WTC11 (cell line): ENCODE results near the gene OPN4. TPM values are rescaled to one million over a fixed set of nuclear protein-coding genes. Genes with fewer than 3 reads are reported as not detected.

ENCODE experiments used
- ATAC-seq: fragments of 200-7000 bp; cut with Tn5 transposase; 2 replicates; pipeline ENCODE4 v1.10.0; 2021; ENCODE audit warnings: mild to moderate bottlenecking, moderate library complexity
- CTCF ChIA-PET: fragments of 300-600 bp; sonication (Branson Sonifier 250); formaldehyde crosslinking; loops from one replicate; lab custom pipeline; 2021; ENCODE audit warnings: antibody characterized with exemption; lab: Charles Lee
- POLR2A ChIA-PET: fragments of 350-600 bp; sonication (Branson Sonifier 250); formaldehyde crosslinking; loops from one replicate; lab custom pipeline; 2021; ENCODE audit warnings: antibody characterized with exemption; lab: Charles Lee
- DNase-seq: peaks from one replicate; pipeline ENCODE4 v3.0.0; 2021; ENCODE audit warnings: low spot score
- H3K27ac Mint-ChIP-seq: 2 replicates; pipeline ENCODE4 v1.8.0; 2021; ENCODE audit warnings: mixed read lengths
- H3K27me3 Mint-ChIP-seq: 2 replicates; pipeline ENCODE4 v1.8.0; 2021; ENCODE audit warnings: low read depth, mild to moderate bottlenecking, moderate library complexity, mixed read lengths
- H3K36me3 Mint-ChIP-seq: 2 replicates; pipeline ENCODE4 v1.8.0; 2021; ENCODE audit warnings: mixed read lengths
- H3K4me1 Mint-ChIP-seq: 2 replicates; pipeline ENCODE4 v1.8.0; 2022; ENCODE audit warnings: mixed read lengths
- H3K4me3 Mint-ChIP-seq: 2 replicates; pipeline ENCODE4 v1.8.0; 2021; ENCODE audit warnings: mild to moderate bottlenecking, moderate library complexity, mixed read lengths
- H3K9me3 Mint-ChIP-seq: 2 replicates; pipeline ENCODE4 v1.8.0; 2021; ENCODE audit warnings: mixed read lengths
- AFF4 ChIP-seq: sonication (generic); formaldehyde crosslinking; IDR thresholded peaks from 2 replicates; pipeline ENCODE4 v1.8.1; 2023; ENCODE audit warnings: mild to moderate bottlenecking, missing genetic modification reagents, borderline replicate concordance
- E2F1 ChIP-seq: sonication (generic); formaldehyde crosslinking; IDR thresholded peaks from 2 replicates; pipeline ENCODE4 v1.8.0; 2022; ENCODE audit warnings: mild to moderate bottlenecking, missing genetic modification reagents
- E2F5 ChIP-seq: sonication (generic); formaldehyde crosslinking; IDR thresholded peaks from 2 replicates; pipeline ENCODE4 v1.8.1; 2022; ENCODE audit warnings: mild to moderate bottlenecking, moderate library complexity, missing genetic modification reagents
- ETV6 ChIP-seq: sonication (generic); formaldehyde crosslinking; IDR thresholded peaks from 2 replicates; pipeline ENCODE4 v1.8.1; 2022; ENCODE audit warnings: mild to moderate bottlenecking, missing genetic modification reagents
- FOXP4 ChIP-seq: sonication (generic); formaldehyde crosslinking; IDR thresholded peaks from 2 replicates; pipeline ENCODE4 v1.8.0; 2022; ENCODE audit warnings: mild to moderate bottlenecking, missing genetic modification reagents
- GABPB1 ChIP-seq: sonication (generic); formaldehyde crosslinking; IDR thresholded peaks from 2 replicates; pipeline ENCODE4 v1.8.1; 2023; ENCODE audit warnings: mild to moderate bottlenecking, missing genetic modification reagents
- NFYB ChIP-seq: sonication (generic); formaldehyde crosslinking; conservative IDR thresholded peaks from 2 replicates; pipeline ENCODE4 v1.8.0; 2022; ENCODE audit warnings: low read depth, missing genetic modification reagents
- NR1H2 ChIP-seq: sonication (generic); formaldehyde crosslinking; IDR thresholded peaks from 2 replicates; pipeline ENCODE4 v1.9.0; 2021; ENCODE audit warnings: mild to moderate bottlenecking, moderate library complexity, missing genetic modification reagents
- OVOL2 ChIP-seq: fragments of 250-450 bp; sonication (Bioruptor Pico); IDR thresholded peaks from 2 replicates; pipeline ENCODE4 v1.9.0; 2021; ENCODE audit warnings: mild to moderate bottlenecking, borderline replicate concordance
- PRRX2 ChIP-seq: fragments of 250-450 bp; sonication (Bioruptor Pico); IDR thresholded peaks from 2 replicates; pipeline ENCODE4 v1.8.0; 2021; ENCODE audit warnings: mild to moderate bottlenecking
- STAT6 ChIP-seq: sonication (generic); formaldehyde crosslinking; conservative IDR thresholded peaks from 2 replicates; pipeline ENCODE4 v1.8.1; 2023; ENCODE audit warnings: mild to moderate bottlenecking, low read depth, missing genetic modification reagents, moderate library complexity
- TEAD4 ChIP-seq: sonication (generic); formaldehyde crosslinking; IDR thresholded peaks from 2 replicates; pipeline ENCODE4 v1.8.0; 2022; ENCODE audit warnings: mild to moderate bottlenecking, missing genetic modification reagents
- ZNF263 ChIP-seq: sonication (generic); formaldehyde crosslinking; IDR thresholded peaks from 2 replicates; pipeline ENCODE4 v1.8.1; 2022; ENCODE audit warnings: low read depth, mild to moderate bottlenecking, moderate library complexity, missing genetic modification reagents
- total RNA-seq: library from RNA; stranded (reverse); gene quantifications from 3 replicates; pipeline ENCODE4 v1.2.3, GENCODE V29; 2021

Gene OPN4
- total RNA-seq, 1 experiment from 2014 or later = not detected

- no peak for TF ChIP-seq E2F1
- no peak for TF ChIP-seq E2F5
- TF ChIP-seq NR1H2 (CRISPR knock-in tag) = no peak
- no peak for TF ChIP-seq PRRX2
These were observed 4.7 kb upstream of the OPN4 start (continued) for GRCh38 chr10:86649471-86650150.

- no peaks in the 10 kb centered on the region for H3K27me3 Mint-ChIP-seq
- H3K9me3 Mint-ChIP-seq = no peaks in the 10 kb centered on the region
- no peak overlapping the region for H3K4me3 Mint-ChIP-seq
- ChIA-PET CTCF (no interaction called here), POLR2A (no interaction called here)
- no peak for TF ChIP-seq TEAD4 (CRISPR knock-in tag)
- TF ChIP-seq AFF4 (CRISPR knock-in tag) = no peak
- no peak for TF ChIP-seq FOXP4 (CRISPR knock-in tag)
- TF ChIP-seq OVOL2 (CRISPR knock-in tag) = no peak
- no peak for TF ChIP-seq GABPB1 (CRISPR knock-in tag)
- TF ChIP-seq NFYB (CRISPR knock-in tag) = no peak
- TF ChIP-seq ETV6 (CRISPR knock-in tag) = no peak
- no peak for TF ChIP-seq STAT6 (CRISPR knock-in tag)
- no peak for TF ChIP-seq ZNF263
- TF ChIP-seq NR1H2 (CRISPR knock-in tag) = no peak
- no peak overlapping the region for H3K27ac Mint-ChIP-seq
- DNase-seq (no peak), ATAC-seq (no peak)
- peaks cover 13% of the 10 kb centered on the region for H3K4me1 Mint-ChIP-seq
- no peaks in the 10 kb centered on the region for H3K36me3 Mint-ChIP-seq
These were observed 4.2 kb upstream of the OPN4 start for GRCh38 chr10:86650151-86650550.
